Gastroesophageal sphincter (tissue), 3 donors: ENCODE data around the gene ZFAND6.

Source experiments
- CTCF ChIP-seq, 4 experiments: fragments of 200-600 bp in 2 of 4; fragments of 450-650 bp in 2 of 4; sonication (generic) in 1 of 4; IDR thresholded peaks; one replicate each; pipeline ENCODE4 v1.5.1; 2017 to 2019; ENCODE audit warnings: antibody characterized with exemption in 4 of 4, mild to moderate bottlenecking in 2 of 4, moderate library complexity in 2 of 4
- EP300 ChIP-seq: sonication (generic); formaldehyde crosslinking; IDR thresholded peaks from one replicate; pipeline ENCODE4 v1.6.1; 2017; ENCODE audit warnings: antibody characterized with exemption, mild to moderate bottlenecking
- POLR2A ChIP-seq, 2 donors: fragments of 450-650 bp; IDR thresholded peaks; one replicate each; pipeline ENCODE4 v1.6.1; 2017; ENCODE audit warnings: antibody characterized with exemption in 2 of 2, mild to moderate bottlenecking in 2 of 2, moderate library complexity in 1 of 2

- TF ChIP-seq CTCF (IDR thresholded peaks at IDR 0.05): no peak
- TF ChIP-seq POLR2A (IDR thresholded peaks at IDR 0.05): no peak
- no peak for TF ChIP-seq EP300
Measured at GRCh38 chr15:80034629-80035028, 24.8 kb upstream of the ZFAND6 start.
